Muscle of leg (tissue), 11 donors: ENCODE results near the gene ALKBH5. TPM values are rescaled to one million over a fixed set of nuclear protein-coding genes. Genes with fewer than 3 reads are reported as not detected.
A peak's percentile ranks its signal among the peaks of the same experiment; 100 is the strongest.

ENCODE experiments used
- DNase-seq: peaks from one replicate; pipeline ENCODE4 v3.0.0; 2013
- H3K27ac ChIP-seq: one replicate; pipeline ENCODE4 v1.5.1; 2013; ENCODE audit warnings: mild to moderate bottlenecking, low read length, control low read depth
- H3K27me3 ChIP-seq: one replicate; pipeline ENCODE4 v1.6.1; 2013; ENCODE audit warnings: low read length; ENCODE audit not compliant: control insufficient read depth, insufficient read depth
- H3K36me3 ChIP-seq: one replicate; pipeline ENCODE4 v1.6.1; 2013; ENCODE audit warnings: low read length; ENCODE audit not compliant: control insufficient read depth, insufficient read depth
- H3K4me1 ChIP-seq: one replicate; pipeline ENCODE4 v1.6.1; 2013; ENCODE audit warnings: low read length; ENCODE audit not compliant: control insufficient read depth, insufficient read depth
- H3K4me3 ChIP-seq: one replicate; pipeline ENCODE4 v1.5.1; 2013; ENCODE audit warnings: low read length, control low read depth
- H3K9me3 ChIP-seq: replicated peaks from 2 replicates; pipeline ENCODE4 v1.6.1; 2013; ENCODE audit warnings: low read depth, low read length; ENCODE audit not compliant: control insufficient read depth
- WGBS: methylation state at CpG from one replicate; pipeline ENCODE4 v1.1.5; 2013; ENCODE audit warnings: missing lambda C conversion rate; ENCODE audit not compliant: insufficient coverage; 5-methylcytosine and 5-hydroxymethylcytosine counted together
- polyA plus RNA-seq, 8 donors: library from polyadenylated mRNA; unstranded; fragments of 120-200 nt; gene quantifications; one replicate each; pipeline versions ENCODE4 v1.2.1 to v1.2.3, GENCODE V29; 2013; ENCODE audit warnings: inconsistent platforms in 1 of 8, low replicate concordance in 1 of 8; ENCODE audit not compliant: insufficient read length in 8 of 8, insufficient read depth in 1 of 8
- total RNA-seq: library from RNA; stranded (reverse); fragments of 120-200 nt; gene quantifications from one replicate; pipeline ENCODE4 v1.2.4, GENCODE V29; 2013

The ALKBH5 gene
- total and polyA plus RNA-seq, 9 donors: 56.5 to 72.3 (median 66.7) TPM

DNA sequence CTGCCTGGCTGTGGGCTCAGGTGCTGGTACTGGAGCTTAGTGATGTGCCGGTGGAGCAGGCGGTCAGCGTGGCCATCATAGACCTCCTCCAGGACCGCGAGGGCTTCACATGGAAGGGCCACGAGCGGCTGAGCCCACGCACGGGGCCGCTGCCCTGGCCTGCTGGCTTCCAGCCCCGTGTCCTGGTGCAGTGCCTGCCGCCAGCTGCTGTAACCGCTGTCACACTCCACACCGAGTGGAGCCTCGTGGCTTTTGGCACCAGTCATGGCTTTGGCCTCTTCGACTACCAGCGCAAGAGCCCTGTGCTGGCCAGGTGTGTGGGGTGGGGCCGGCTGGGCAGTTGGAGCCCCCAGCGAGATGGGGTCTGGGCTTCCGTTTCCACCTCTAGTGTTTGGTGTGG, 53.8 kb downstream of the ALKBH5 start:
- H3K4me3 ChIP-seq: no peak overlapping the region
- no peaks in the 10 kb centered on the region for H3K9me3 ChIP-seq
- H3K27ac ChIP-seq: no peak overlapping the region
- H3K36me3 ChIP-seq: peaks cover 91% of the 10 kb centered on the region
- no peaks in the 10 kb centered on the region for H3K27me3 ChIP-seq
- H3K4me1 ChIP-seq: no peaks in the 10 kb centered on the region
- WGBS: 91% methylated on average over 18 of the region's 20 CpGs
- DNase-seq: no peak

DNA sequence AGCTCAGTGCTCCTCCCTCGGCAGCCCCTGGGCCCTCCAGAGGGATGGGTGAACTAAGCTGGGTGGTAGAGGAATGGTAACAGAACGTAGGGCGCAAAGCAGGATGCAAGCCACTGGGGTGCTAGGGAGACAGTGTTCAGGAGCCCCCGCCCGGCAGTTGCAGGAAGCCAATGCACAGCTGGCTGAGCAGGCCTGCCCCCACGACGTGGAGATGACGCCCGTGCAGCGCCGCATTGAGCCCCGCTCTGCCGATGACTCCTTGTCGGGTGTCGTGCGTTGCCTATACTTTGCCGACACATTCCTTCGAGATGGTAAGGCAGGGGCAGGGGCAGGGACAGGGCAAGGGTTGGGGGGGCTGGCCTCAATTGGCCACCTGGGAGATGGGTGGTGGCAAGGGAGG, 54.7 kb downstream of the ALKBH5 start:
- Histone ChIP-seq H3K36me3 (peaks cover 90% of the 10 kb centered on the region), H3K4me1 (no peaks in the 10 kb centered on the region), H3K27ac (no peak overlapping the region), H3K4me3 (no peak overlapping the region), H3K9me3 (no peaks in the 10 kb centered on the region), H3K27me3 (no peaks in the 10 kb centered on the region)
- no peak for DNase-seq
- WGBS: 89% methylated on average over 18 of the region's 18 CpGs

DNA sequence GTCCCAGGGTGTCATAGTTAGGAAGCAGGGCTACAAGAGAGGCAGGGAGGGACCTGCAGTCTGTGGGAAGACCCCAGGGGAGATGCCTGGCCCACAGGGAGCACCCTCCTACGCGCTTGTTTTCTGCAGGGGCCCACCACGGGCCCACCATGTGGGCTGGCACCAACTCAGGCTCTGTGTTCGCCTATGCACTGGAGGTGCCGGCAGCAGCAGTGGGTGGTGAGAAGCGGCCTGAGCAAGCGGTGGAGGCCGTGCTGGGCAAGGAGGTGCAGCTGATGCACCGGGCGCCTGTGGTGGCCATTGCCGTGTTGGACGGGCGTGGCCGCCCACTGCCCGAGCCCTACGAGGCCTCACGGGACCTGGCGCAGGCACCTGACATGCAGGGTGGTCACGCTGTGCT, 56.8 kb downstream of the ALKBH5 start:
- Histone ChIP-seq H3K9me3 (no peaks in the 10 kb centered on the region), H3K36me3 (peaks cover 86% of the 10 kb centered on the region), H3K4me3 (no peak overlapping the region), H3K27ac (no peak overlapping the region), H3K4me1 (no peaks in the 10 kb centered on the region), H3K27me3 (no peaks in the 10 kb centered on the region)
- DNase-seq: no peak
- 87% methylated on average over 19 of the region's 19 CpGs for WGBS

DNA sequence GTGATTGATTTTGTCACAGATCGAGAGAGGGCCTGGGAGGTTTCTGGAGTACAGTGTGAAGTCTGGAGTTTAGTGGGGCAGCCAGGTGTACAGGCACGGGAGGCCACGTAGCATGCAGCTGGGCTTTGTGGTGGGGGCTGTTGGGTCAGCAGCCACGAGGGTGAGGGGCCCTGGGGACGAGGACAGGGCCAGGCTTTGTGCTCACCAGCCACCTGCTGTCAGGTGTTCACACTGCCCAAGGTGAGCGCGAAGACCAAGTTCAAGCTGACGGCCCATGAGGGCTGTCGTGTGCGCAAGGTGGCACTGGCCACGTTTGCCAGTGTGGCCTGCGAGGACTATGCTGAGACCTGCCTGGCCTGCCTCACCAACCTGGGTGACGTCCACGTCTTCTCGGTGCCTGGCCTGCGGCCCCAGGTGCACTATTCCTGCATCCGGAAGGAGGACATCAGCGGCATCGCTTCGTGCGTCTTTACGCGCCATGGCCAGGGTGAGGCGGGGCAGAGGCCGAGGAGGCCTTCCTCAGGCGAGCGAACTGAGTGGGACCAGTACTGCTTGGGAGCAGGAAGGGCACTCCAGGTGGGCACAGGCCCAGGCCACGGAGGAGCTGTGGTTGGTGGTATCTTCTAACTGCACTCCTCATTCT, 57.7 kb downstream of the ALKBH5 start:
- DNase-seq: no peak
- peaks cover 86% of the 10 kb centered on the region for H3K36me3 ChIP-seq
- no peaks in the 10 kb centered on the region for H3K9me3 ChIP-seq
- no peak overlapping the region for H3K4me3 ChIP-seq
- H3K27me3 ChIP-seq: no peaks in the 10 kb centered on the region
- H3K4me1 ChIP-seq: no peaks in the 10 kb centered on the region
- no peak overlapping the region for H3K27ac ChIP-seq
- 84% methylated on average over 26 of the region's 28 CpGs for WGBS

DNA sequence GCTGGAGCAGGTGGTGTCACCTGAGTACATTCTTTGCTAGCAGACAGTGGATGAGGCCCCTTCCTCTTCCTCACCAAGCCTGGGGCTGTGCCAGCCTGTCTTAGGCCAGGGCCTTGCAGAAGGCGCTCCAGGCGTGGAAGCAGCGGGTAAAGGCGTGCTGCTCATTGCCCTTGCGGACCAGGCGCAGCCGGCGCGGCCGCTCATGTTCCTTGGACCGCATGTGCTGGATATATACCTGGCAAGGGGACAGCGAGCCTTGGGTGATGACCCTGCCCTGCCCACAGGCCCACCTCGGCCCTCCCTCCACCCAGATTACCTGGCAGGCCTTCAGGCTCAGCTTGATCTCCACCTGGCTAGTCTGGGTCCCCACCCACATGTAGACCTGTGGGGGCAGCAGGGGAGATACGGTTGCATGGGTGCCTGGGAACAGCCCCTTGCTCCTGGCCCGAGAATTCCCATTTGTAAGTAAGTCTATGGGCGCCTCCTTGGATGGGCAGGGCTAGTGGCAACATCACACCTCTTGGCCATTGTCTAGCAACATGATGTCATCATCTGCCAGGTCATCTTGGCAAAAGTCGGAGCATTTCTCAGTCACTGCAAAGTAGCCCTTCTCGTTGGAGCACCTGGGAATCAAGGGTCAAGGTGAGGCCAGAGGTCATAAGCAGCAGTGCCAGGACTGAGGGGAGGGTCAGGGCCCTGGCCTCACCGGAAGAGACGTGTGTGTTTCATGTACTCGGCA, 61.6 kb downstream of the ALKBH5 start:
- 88% methylated on average over 20 of the region's 21 CpGs for WGBS
- no peak for DNase-seq
- H3K4me3 ChIP-seq: no peak overlapping the region
- peaks cover 85% of the 10 kb centered on the region for H3K36me3 ChIP-seq
- peaks cover 20% of the 10 kb centered on the region for H3K4me1 ChIP-seq
- no peaks in the 10 kb centered on the region for H3K9me3 ChIP-seq
- no peaks in the 10 kb centered on the region for H3K27me3 ChIP-seq
- H3K27ac ChIP-seq: no peak overlapping the region

DNA sequence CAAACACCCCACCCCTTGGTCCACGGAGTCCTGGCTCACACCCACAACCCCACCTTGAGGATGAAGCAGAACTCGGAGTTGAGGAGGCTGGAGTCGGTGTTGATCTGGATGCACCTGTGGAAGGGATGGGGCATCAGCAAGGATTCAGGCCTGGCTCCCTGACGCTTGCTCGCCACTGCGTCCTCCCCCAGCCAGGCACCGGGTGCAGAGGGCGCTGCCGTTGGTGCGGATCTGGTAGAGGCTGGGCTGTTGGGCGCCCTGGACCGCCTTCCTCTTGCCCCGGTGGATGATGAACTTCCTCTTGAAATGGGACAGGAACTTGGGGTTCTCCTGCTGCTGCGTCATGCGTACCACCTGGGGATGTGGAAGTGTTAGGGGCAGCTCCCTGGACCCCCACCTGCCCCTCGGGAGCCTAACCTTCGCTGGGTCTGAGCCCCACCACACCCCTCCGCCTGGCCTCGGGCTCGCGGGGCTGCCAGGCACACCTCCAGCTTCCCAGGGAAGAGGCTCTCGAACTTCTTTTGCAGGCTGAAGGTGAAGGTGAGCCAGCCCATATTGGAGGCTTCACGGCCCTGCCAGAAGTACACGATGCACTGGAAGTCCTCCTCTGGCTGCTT, 62.6 kb downstream of the ALKBH5 start:
- Histone ChIP-seq H3K4me3 (no peak overlapping the region), H3K36me3 (peaks cover 85% of the 10 kb centered on the region), H3K27ac (no peak overlapping the region), H3K4me1 (peaks cover 20% of the 10 kb centered on the region), H3K9me3 (no peaks in the 10 kb centered on the region), H3K27me3 (no peaks in the 10 kb centered on the region)
- WGBS: 86% methylated on average over 19 of the region's 24 CpGs
- DNase-seq: no peak

DNA sequence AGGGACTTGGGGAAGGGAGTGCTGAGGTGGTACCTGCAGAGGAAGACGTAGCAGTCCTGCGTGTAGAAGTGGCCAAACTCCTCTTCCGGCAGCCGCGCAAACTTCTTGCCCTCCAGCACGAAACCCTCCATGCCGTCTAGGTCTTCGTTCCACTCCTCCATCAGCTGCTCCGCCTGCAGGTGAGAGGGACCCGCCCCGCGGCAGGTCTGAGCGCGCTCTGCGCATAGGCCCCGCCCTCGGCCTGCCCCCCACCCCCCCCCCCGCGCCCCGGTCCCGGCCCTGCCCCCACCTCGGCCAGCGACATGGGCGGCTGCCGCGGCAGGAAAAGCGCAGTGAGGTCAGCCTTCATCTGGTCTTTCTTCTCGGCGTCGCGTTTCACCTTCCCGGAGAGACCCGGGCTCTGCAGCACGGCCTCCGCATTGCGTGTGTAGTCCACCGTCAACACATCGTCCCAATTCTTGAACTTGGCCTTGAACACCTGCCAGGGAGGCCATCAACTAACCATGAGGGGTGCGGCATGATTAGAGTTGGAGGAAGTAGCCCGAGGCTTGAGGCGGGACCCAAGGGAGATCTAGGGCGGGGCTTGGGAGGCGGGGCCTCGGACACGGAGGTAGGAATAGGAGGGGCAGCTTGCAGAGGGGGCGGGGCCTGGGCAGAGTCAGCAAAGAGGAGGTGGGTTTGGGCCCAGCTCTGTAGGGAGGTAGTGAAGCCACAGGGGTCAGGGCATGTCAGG, 63.4 kb downstream of the ALKBH5 start:
- WGBS: 20% methylated on average over 13 of the region's 46 CpGs
- Histone ChIP-seq H3K27me3 (no peaks in the 10 kb centered on the region), H3K36me3 (peaks cover 85% of the 10 kb centered on the region), H3K4me3 (no peak overlapping the region), H3K27ac (no peak overlapping the region), H3K9me3 (no peaks in the 10 kb centered on the region), H3K4me1 (peaks cover 20% of the 10 kb centered on the region)
- DNase-seq: peak; percentile 53

DNA sequence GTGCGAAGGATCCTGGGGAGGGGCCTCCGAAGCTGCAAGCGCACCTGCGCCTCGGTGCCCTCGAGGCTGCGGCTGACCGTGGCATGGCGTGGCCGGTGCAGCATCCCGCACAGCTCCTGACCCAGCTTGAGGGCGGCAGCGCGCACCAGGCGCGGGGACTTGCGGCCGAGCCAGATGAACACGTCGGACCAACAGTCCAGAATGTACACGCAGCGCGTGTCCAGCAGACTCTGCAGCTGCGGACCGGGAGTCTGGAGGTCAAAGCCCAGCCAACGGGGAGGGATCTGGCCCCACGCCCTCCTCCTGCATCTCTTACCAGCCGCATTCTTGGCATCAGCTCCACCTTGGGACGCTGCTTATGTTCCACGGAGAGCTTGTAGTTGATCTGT, 64.0 kb downstream of the ALKBH5 start:
- Histone ChIP-seq H3K4me3 (no peak overlapping the region), H3K9me3 (no peaks in the 10 kb centered on the region), H3K36me3 (peaks cover 85% of the 10 kb centered on the region), H3K27me3 (no peaks in the 10 kb centered on the region), H3K27ac (no peak overlapping the region), H3K4me1 (peaks cover 20% of the 10 kb centered on the region)
- 63% methylated on average over 27 of the region's 30 CpGs for WGBS
- peak; percentile 65 for DNase-seq

DNA sequence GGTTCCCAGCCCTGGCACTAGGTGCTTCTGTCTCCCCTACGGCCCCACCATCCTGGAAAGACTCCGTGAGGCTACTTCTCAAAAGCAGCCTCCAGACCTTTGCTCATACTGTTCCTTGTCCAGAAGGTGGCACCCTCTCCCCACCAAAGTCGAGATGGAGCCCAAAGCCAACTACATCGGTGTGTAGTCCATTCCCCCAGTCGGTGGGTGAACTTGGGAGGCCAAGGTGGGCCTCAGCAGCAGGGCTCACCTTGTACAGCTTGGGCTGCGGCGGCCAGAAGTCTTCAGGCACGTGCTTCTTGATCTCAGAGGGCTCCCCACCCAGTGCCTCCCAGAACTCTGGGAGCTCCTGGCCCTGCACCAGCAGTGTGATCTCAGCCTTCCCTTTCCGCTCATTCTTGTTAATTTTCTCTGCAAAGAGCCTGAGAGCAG, 64.7 kb downstream of the ALKBH5 start:
- H3K27ac ChIP-seq: peak overlapping the region; percentile 69
- peaks cover 20% of the 10 kb centered on the region for H3K4me1 ChIP-seq
- WGBS: 4% methylated on average over 5 of the region's 9 CpGs
- no peaks in the 10 kb centered on the region for H3K9me3 ChIP-seq
- H3K36me3 ChIP-seq: peaks cover 86% of the 10 kb centered on the region
- H3K4me3 ChIP-seq: no peak overlapping the region
- DNase-seq: peak; percentile 88
- no peaks in the 10 kb centered on the region for H3K27me3 ChIP-seq

DNA sequence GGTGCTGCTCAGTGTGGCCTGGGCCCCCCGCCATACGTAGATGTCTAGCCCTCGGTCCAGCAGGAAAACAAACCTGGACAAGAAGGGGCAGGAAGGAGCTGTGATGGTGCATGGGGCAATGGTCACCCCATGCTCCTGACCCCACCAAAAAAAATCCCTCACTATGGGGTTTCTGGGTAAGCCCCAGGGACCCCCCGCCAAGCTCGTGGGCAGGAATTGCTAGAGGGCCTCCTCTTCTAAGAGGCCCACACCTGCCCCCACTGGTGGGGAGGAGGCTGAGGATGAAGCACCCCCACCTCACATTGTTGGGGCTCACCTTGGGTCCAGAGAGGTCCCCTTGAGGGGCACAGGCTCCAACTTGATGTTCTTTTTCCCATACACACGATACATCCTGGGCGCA, 65.2 kb downstream of the ALKBH5 start:
- H3K27ac ChIP-seq: peak overlapping the region; percentile 69
- WGBS: 100% methylated on average over 1 of the region's 7 CpGs
- peaks cover 86% of the 10 kb centered on the region for H3K36me3 ChIP-seq
- no peak overlapping the region for H3K4me3 ChIP-seq
- DNase-seq: no peak
- H3K4me1 ChIP-seq: peaks cover 20% of the 10 kb centered on the region
- H3K9me3 ChIP-seq: no peaks in the 10 kb centered on the region
- H3K27me3 ChIP-seq: no peaks in the 10 kb centered on the region
